Subcutaneous adipose tissue (tissue), 4 donors: ENCODE results near the gene DCAF6. TPM values are rescaled to one million over a fixed set of nuclear protein-coding genes. Genes with fewer than 3 reads are reported as not detected.

Experiments used
- total RNA-seq, 4 donors: library from RNA; depleted of rRNA; stranded (reverse); fragments of >200 nt; gene quantifications; one replicate each; pipeline ENCODE4 v1.1.0, GENCODE V29; 2016
- TF ChIP-seq, protein P1 (sequence below): fragments of 450-650 bp; IDR thresholded peaks from one replicate; pipeline ENCODE4 v1.5.1; 2016; ENCODE audit warnings: low read depth, mild to moderate bottlenecking, control low read depth, antibody characterized with exemption, moderate library complexity

The DCAF6 gene
- total RNA-seq, 4 donors from 2014 or later: 94.4 to 116 (median 99.8) TPM

DNA sequence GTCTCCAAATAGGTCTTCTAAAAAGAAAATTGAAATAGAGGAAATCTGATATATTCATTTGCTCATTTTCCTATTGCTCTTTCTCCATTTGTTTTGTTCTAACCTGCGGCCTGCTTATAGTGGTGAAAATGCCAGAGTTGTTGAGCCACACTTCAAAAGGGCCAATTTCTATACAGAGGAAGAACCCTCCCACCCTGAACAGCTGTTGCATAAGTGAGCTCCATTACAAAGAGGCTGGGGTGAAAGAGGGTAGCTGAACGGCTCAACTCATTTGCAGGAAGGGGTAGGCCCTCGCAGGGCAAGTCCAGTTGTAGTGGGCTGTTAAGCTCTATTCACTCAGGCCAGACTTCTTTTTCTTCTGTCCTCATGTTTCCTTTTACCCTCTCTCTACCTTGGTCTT lies 31.3 kb upstream of the DCAF6 start:
- TF ChIP-seq, protein P1, sequence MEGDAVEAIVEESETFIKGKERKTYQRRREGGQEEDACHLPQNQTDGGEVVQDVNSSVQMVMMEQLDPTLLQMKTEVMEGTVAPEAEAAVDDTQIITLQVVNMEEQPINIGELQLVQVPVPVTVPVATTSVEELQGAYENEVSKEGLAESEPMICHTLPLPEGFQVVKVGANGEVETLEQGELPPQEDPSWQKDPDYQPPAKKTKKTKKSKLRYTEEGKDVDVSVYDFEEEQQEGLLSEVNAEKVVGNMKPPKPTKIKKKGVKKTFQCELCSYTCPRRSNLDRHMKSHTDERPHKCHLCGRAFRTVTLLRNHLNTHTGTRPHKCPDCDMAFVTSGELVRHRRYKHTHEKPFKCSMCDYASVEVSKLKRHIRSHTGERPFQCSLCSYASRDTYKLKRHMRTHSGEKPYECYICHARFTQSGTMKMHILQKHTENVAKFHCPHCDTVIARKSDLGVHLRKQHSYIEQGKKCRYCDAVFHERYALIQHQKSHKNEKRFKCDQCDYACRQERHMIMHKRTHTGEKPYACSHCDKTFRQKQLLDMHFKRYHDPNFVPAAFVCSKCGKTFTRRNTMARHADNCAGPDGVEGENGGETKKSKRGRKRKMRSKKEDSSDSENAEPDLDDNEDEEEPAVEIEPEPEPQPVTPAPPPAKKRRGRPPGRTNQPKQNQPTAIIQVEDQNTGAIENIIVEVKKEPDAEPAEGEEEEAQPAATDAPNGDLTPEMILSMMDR: no peak

DNA sequence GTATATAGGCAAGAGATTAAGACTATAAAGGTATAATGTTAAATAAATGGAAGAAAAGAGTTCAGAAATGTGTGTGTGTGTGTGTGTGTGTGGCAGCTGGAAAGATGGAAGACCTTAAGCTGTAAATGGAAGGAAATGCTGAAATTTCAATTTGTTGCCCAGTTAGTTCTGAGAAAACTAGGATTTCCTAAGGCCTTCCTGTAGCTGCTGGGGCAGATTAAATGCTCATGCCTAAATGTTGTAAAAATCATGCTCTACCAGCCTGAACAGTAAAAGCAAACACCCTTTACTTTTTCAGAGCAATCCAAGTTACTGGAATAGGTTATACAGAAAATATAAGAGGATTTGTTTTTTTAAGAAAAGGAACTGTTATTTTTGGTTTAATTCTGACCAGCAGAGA lies 30.8 kb upstream of the DCAF6 start:
- TF ChIP-seq, protein P1: no peak

DNA sequence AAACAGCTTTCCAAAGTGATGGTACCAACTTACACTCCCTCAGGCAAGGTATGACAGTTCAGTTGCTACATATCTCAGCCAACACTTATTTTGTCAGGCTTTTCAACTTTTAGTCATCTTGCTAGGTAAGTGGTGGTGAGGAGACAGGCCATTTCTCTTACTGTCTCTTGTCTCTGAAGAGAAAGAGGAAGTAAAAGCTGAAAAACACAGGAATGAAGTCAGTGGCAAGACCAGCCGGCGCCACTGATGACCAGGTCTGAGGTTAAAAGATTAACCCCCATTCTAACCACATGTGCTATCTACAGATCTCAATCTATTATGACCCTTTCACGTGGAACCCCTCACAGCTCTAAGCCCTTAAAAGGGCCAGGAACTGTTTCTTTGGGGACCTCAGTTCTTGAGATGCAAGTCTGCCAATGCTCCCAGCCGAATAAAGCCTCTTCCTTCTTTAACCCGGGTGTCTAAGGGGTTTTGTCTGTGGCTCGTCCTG lies 26.7 kb upstream of the DCAF6 start:
- TF ChIP-seq, protein P1: no peak

DNA sequence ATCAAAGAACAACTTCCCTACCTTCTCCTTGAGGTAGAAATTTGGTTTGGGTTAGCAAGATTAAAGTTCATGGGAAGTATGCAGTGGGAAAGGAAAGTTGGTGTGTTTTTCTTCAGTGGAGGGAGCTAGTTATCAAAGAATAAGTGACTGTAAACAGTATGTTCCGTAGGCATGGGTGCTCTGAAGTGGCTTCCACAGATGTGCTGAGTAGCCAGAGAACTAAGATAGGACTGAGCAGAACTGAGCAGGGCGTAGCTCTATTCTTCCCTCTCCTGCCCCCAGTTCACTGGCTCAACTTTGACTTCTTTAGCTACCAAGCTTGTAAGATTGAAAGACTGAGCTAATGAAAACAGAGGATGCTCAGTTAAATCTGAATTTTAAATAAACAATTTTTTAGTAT lies 26.0 kb upstream of the DCAF6 start:
- TF ChIP-seq, protein P1: no peak

DNA sequence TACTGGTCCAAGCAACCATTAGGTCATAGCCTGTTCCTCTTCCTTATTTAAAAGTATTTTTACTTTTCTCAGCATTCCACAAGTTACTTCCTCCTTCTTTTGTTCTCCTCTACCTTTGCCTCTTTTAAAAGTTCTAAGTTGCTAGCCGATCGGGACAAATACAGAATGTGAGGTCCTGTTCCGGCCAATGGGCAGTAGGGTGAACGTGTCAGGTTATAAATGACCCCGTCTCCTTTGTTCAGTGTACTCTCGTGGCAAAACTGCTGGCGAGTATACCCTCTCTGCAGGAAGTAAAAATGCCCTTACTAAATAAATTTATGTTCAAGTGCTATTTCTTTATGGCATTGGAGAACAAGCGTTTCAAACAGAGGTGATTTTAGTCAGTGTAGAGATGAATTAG lies 25.1 kb upstream of the DCAF6 start:
- TF ChIP-seq, protein P1: no peak

DNA sequence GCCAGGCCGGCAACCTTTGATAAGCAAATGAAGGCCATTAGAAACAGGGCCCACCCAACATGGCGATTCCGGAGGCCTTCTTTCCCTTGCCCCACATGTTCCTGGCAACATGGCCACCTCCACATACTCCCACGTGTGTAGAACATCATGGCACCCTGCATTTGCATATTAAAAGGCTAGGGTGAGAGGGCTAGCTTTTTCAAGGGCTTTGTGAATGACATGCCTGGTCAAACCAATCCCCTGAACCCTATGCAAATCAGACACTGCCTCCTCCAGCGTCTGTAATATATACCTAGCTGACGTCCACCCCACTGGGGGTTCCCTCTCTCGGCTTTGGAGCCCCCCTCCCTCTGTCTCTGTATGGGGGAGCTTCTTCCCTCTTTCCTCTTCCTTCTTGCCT lies 24.2 kb upstream of the DCAF6 start:
- TF ChIP-seq, protein P1: no peak

DNA sequence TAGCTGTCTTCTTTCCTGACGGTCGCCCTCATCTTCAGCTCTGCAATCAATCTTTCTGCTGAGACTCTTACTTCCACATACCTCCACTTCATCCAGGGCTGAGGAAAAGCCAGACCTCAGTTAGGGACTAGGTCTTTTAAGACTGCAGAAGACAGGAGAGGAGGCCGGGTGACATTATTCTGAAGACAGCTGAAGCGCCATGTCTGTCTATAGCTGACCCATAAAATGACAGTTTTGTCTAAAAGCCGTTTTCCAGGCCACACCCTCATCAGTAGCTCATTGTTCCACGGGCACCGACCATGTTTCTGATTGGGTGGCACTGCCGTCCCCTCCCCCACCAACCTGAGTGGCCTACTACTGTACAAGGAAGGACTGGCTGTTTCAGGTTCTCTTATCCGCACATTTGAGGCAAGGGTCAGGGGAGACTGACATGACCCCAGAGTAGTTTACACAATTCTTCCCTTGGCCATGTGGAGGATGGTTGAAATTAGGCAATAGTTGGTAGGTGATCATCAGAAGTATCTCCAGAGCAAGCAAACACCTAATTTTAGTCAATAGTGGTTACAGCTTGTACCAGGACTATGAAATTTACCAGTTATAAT lies 22.5 kb upstream of the DCAF6 start, which contains the start of gene ADCY10:
Gene ADCY10 (minus strand): TSS at position 240 of the 602 bp plus-strand sequence. CDS start 8,994 bp downstream, outside the sequence.
- TF ChIP-seq, protein P1: no peak
